PC-3 (cell line): ENCODE measurements around the gene NTHL1. TPM values are rescaled to one million over a fixed set of nuclear protein-coding genes. Genes with fewer than 3 reads are reported as not detected.
A peak's percentile ranks its signal among the peaks of the same experiment; 100 is the strongest.

Experiments used
- ATAC-seq: fragments of 200-7000 bp; cut with Tn5 transposase; 2 replicates; pipeline ENCODE4 v1.9.1; 2020; ENCODE audit warnings: mild to moderate bottlenecking, moderate library complexity
- BruUV-seq: library from RNA; stranded (reverse); fragments of 400-500 nt; replicated peaks from 2 replicates; lab custom pipeline; 2021; lab: Mats Ljungman, UMichigan
- CTCF ChIA-PET: fragments of 300-600 bp; sonication (Branson Sonifier 250); formaldehyde crosslinking; loops from one replicate; lab custom pipeline; 2022; ENCODE audit warnings: antibody characterized with exemption; lab: Charles Lee
- POLR2A ChIA-PET: fragments of 300-600 bp; sonication (Branson Sonifier 250); formaldehyde crosslinking; loops from one replicate; lab custom pipeline; 2022; ENCODE audit warnings: antibody characterized with exemption; ENCODE audit not compliant: unreplicated experiment; lab: Charles Lee
- DNase-seq: peaks from one replicate; pipeline ENCODE4 v3.0.0-alpha.2; 2015
- H2AFZ ChIP-seq: fragments of 300-600 bp; sonication (generic); 2 replicates; pipeline ENCODE4 v1.6.0; 2016; ENCODE audit warnings: antibody characterized with exemption, low read length
- H3F3A ChIP-seq: fragments of 300-600 bp; sonication (generic); one replicate; pipeline ENCODE4 v1.6.0; 2017; ENCODE audit warnings: antibody characterized with exemption, low read length, control low read depth, mild to moderate bottlenecking; ENCODE audit not compliant: unreplicated experiment
- H3K27ac ChIP-seq: fragments of 300-600 bp; sonication (generic); 2 replicates; pipeline ENCODE4 v1.5.1; 2016; ENCODE audit warnings: mild to moderate bottlenecking, low read length
- H3K27me3 ChIP-seq: fragments of 300-600 bp; sonication (generic); 2 replicates; pipeline ENCODE4 v1.6.1; 2016; ENCODE audit warnings: low read length, mixed read lengths
- H3K36me3 ChIP-seq: fragments of 300-600 bp; sonication (generic); 2 replicates; pipeline ENCODE4 v1.6.1; 2016; ENCODE audit warnings: low read depth, mixed run types, low read length, mixed read lengths
- H3K4me1 ChIP-seq: fragments of 300-600 bp; sonication (generic); 2 replicates; pipeline ENCODE4 v1.5.1; 2016; ENCODE audit warnings: low read length; ENCODE audit not compliant: insufficient read depth
- H3K4me2 ChIP-seq: fragments of 300-600 bp; sonication (generic); 2 replicates; pipeline ENCODE4 v1.6.0; 2016; ENCODE audit warnings: low read length
- H3K4me3 ChIP-seq: fragments of 300-600 bp; sonication (generic); 2 replicates; pipeline ENCODE4 v1.5.1; 2016; ENCODE audit warnings: mild to moderate bottlenecking, low read length, mixed read lengths
- H3K79me2 ChIP-seq: fragments of 300-600 bp; sonication (generic); 2 replicates; pipeline ENCODE4 v1.6.1; 2017; ENCODE audit warnings: low read length, mixed read lengths
- H3K9ac ChIP-seq: fragments of 300-600 bp; sonication (generic); 2 replicates; pipeline ENCODE4 v1.6.0; 2016; ENCODE audit warnings: mild to moderate bottlenecking, low read length
- H3K9me2 ChIP-seq: fragments of 300-600 bp; sonication (generic); replicated peaks from 2 replicates; pipeline ENCODE4 v1.6.1; 2016; ENCODE audit warnings: mixed run types, low read length, mixed read lengths
- H3K9me3 ChIP-seq: fragments of 300-600 bp; sonication (generic); 2 replicates; pipeline ENCODE4 v1.6.1; 2016; ENCODE audit warnings: low read length, mixed read lengths
- H4K20me1 ChIP-seq: fragments of 300-600 bp; sonication (generic); 2 replicates; pipeline ENCODE4 v1.6.1; 2016; ENCODE audit warnings: low read length, mixed read lengths
- CTCF ChIP-seq: fragments of 300-600 bp; sonication (generic); conservative IDR thresholded peaks from 2 replicates; pipeline ENCODE4 v1.5.1; 2017; ENCODE audit warnings: antibody characterized with exemption, low read depth, mild to moderate bottlenecking, low read length
- EZH2 ChIP-seq: fragments of 300-600 bp; sonication (generic); IDR thresholded peaks from one replicate; pipeline ENCODE4 v1.6.1; 2017; ENCODE audit warnings: antibody characterized with exemption, mild to moderate bottlenecking, low read length; ENCODE audit not compliant: unreplicated experiment
- EZH2phosphoT487 ChIP-seq: fragments of 300-600 bp; sonication (generic); IDR thresholded peaks from 2 replicates; pipeline ENCODE4 v1.6.1; 2018; ENCODE audit warnings: mild to moderate bottlenecking, antibody characterized with exemption, low read length, borderline replicate concordance
- intact Hi-C: fragments of 100-400 bp; cut with micrococcal nuclease; formaldehyde crosslinking; loops from 2 replicates; pipeline ENCODE4 v1.9.0; 2023
- total RNA-seq: library from RNA; depleted of rRNA; stranded (reverse); fragments of >200 nt; gene quantifications from 2 replicates; pipeline ENCODE4 v1.2.3, GENCODE V29; 2014

Gene NTHL1
- total RNA-seq, 1 experiment from 2014 or later, result 90.1 TPM

GRCh38 chr16:2078096-2078495, 30.5 kb upstream of the NTHL1 start:
- ATAC-seq (no peak), DNase-seq (no peak)
- Histone ChIP-seq H3K4me2 (no peak overlapping the region), H3K9me2 (no peaks in the 10 kb centered on the region), H3K9me3 (no peaks in the 10 kb centered on the region), H2AFZ (no peak overlapping the region), H3F3A (no peaks in the 10 kb centered on the region), H3K4me3 (no peak overlapping the region), H3K36me3 (no peaks in the 10 kb centered on the region), H3K27ac (no peak overlapping the region), H3K9ac (no peak overlapping the region), H3K4me1 (no peaks in the 10 kb centered on the region), H3K79me2 (no peaks in the 10 kb centered on the region), H3K27me3 (no peaks in the 10 kb centered on the region), H4K20me1 (no peaks in the 10 kb centered on the region)
- no peak for TF ChIP-seq EZH2phosphoT487
- no peak for TF ChIP-seq EZH2
- TF ChIP-seq CTCF, result no peak
- intact Hi-C loops, result no loop called here
- ChIA-PET CTCF (no interaction called here), POLR2A (no interaction called here)
- BruUV-seq, result no TSS peak

DNA sequence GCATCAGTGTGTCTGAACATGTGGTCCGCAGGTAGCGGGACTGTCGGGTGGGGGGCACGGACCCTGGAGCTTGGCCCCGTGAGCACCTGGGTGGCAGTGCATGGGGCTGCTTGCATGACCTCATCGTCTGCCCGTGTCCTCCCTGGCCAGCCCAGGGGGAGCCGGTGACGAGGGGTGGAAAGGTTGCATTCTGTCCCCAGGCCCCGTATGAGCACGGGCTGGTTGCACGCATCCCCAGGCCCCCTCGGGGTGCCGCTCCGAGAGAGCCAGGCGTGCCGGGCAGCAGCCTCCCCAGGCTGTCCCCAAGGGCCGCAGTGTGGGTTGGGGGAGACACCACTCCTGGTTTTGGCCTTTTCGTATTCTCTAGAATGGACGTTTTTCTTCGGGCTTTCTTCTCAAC, 30.1 kb upstream of the NTHL1 start:
- CTCF ChIA-PET, result no interaction called here
- POLR2A ChIA-PET, result no interaction called here
- no peak overlapping the region for H3K9ac ChIP-seq

More for the DNA sequence above, 30.1 kb upstream of the NTHL1 start:
- no peak overlapping the region for H3K4me2 ChIP-seq
- no peak overlapping the region for H3K27ac ChIP-seq
- H3K79me2 ChIP-seq, result no peaks in the 10 kb centered on the region
- ATAC-seq, result no peak
- no peaks in the 10 kb centered on the region for H3K27me3 ChIP-seq
- H3K4me1 ChIP-seq, result no peaks in the 10 kb centered on the region
- TSS peak; percentile 17 for BruUV-seq
- no peak overlapping the region for H3K4me3 ChIP-seq
- H3K36me3 ChIP-seq, result no peaks in the 10 kb centered on the region
- TF ChIP-seq EZH2, result no peak
- no peak for TF ChIP-seq EZH2phosphoT487
- no peak for TF ChIP-seq CTCF
- H2AFZ ChIP-seq, result no peak overlapping the region
- no peak for DNase-seq
- H3F3A ChIP-seq, result no peaks in the 10 kb centered on the region
- no peaks in the 10 kb centered on the region for H3K9me2 ChIP-seq
- intact Hi-C loops, result no loop called here
- H4K20me1 ChIP-seq, result no peaks in the 10 kb centered on the region
- no peaks in the 10 kb centered on the region for H3K9me3 ChIP-seq
